COLO668 (cell line): Measurements from ENCODE around the gene PRG3.

Source experiments
- DNase-seq: peaks from one replicate; lab custom pipeline; 2025; ENCODE audit not compliant: unreplicated experiment; lab: John Stamatoyannopoulos, UW

PRG3 gene, protein sequence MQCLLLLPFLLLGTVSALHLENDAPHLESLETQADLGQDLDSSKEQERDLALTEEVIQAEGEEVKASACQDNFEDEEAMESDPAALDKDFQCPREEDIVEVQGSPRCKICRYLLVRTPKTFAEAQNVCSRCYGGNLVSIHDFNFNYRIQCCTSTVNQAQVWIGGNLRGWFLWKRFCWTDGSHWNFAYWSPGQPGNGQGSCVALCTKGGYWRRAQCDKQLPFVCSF

DNA sequence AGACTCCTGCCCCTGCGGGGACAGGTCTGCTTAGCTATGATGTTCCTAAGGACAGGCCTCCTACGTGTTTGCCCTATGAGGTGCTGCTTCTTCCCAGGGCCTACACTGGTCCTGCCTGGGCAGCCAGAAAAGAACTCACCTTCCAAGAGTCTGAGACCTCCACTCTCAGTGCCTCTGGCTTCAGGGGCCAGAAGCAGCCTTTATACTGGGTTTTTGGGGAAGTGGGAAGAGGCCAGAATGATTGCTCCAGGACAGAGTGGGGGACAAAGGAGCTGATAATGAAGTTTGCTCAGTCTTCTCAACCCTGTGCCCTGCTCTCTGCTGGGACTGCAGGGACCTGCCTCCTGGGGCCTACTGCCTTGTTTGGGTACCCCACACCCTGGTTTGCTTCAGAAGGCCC, at the start of gene PRG3:
Gene PRG3, minus strand, starts transcription at position 176 of the 400 bp plus-strand sequence. CDS start 442 bp downstream, outside the sequence.
- DNase-seq, result no peak

DNA sequence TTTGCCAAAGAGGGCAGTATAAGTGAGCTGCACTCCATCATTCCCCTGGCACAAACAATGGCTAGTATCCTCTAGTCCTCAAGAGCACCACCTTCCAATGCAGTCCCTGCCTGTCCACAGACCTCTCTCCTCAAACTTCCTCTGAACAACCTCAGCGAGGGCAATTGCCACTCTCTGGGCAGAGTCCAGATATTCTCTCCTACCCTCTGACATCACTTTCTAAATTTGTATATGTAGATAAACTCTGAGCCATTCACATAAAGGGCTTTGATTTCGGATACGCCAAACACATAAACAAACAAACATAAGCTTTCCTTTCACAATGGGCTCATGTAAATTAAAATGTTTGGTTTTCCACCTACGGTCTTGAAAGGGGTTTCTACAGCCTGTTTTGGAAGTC, 49.0 kb upstream of the PRG3 start:
- DNase-seq, result no peak

DNA sequence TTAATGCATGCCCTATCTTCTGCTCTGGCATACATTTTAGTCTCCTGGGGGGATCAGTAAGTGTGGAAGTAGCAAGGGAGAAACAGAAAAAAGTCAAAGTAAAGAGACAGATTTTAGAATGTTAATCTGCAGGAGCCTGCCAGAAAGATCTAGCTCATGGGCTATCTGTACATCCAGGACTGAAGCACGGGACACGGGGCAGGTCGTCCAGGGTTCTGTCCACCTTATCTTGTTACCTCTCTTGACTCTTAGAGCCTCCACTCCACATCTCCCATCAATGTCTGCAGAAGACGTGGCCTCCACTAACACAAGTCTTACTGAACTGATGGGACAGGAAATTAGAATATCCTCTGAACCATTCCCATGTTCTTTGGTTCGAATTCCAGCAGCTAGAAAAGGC, 47.7 kb upstream of the PRG3 start:
- DNase-seq, result no peak

DNA sequence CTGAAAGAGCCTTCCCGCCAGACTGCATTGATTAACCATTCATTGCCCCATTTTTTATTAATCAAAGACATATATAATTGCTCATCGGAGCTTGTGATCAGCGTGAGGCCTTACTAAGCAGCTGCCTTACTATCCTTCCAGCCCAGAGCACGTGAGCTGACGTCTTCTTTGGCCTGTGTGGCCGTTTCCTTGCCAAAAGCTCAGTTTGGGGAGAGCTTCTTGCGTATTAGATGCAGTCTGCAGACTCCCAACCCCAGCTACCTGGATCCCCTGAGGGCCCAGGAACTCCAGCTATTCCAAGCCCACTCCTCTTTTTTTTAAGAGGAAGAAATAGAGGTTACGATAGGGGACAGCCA, 46.8 kb upstream of the PRG3 start:
- DNase-seq, result no peak

DNA sequence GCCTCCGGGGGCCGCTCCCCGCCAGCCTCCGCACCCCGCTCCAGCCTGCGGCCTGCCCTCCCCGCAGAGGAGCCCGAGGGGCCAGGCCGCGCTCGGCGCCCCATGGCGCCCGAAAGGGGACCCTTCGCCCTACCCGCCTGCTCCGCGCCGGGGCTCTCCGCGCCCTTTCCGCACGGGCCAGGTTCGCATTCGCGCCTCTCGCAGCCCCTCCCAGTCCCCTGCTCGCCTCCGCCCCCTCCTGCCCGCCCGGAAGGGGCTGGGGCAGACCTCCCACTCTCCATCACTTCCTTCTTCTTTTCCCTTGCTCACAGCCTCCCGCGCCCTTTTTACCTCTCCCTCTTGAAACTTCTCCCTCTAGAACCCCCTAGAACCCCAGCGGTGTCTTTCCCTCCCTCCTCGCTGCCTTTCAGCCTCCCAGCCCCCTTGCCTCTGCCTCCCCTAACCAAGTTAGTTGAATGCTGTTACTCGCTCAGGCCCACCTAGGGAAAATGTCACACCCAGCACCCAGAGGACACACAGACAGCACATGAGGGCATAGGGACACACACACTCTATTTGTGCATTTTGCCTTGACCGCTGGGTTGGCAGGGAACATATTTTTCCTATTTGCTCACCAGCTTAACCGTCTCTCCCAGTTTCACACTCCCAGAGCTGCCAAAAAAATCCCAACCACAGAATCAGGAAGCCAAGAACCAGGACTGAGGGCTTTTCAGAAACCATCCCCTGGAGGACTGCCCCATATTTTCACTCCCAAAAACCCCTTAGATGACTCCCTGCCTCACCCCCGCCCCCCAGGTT, 46.2 kb upstream of the PRG3 start, which contains the start of gene SLC43A3:
Gene SLC43A3, minus strand, starts transcription at position 193 of the 798 bp plus-strand sequence. CDS start 949 bp downstream, outside the sequence.
- DNase-seq, result peak; percentile 34

DNA sequence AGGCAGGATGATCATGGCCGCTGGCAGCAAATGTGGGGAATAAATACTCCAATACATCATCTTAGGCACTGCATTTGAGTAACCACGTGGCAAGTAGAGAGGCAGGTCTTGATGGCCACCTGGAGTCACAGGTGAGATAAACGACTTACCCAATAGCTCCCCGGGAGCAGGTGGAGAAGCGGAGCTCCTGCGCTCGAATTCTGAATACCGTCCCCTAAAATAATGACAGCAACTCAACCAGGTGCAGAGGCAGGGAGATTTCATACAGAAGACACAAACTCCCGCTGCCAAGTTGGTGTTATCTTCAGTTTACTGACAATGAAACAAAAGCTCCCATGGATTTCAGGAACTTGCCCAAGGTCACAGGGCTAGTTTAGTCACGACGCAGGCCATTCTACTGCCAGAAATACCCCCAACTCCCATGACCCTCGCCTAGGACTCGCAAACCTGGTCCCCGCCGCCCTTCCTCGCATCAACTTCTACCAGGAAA, 45.5 kb upstream of the PRG3 start:
- peak; percentile 11 for DNase-seq

DNA sequence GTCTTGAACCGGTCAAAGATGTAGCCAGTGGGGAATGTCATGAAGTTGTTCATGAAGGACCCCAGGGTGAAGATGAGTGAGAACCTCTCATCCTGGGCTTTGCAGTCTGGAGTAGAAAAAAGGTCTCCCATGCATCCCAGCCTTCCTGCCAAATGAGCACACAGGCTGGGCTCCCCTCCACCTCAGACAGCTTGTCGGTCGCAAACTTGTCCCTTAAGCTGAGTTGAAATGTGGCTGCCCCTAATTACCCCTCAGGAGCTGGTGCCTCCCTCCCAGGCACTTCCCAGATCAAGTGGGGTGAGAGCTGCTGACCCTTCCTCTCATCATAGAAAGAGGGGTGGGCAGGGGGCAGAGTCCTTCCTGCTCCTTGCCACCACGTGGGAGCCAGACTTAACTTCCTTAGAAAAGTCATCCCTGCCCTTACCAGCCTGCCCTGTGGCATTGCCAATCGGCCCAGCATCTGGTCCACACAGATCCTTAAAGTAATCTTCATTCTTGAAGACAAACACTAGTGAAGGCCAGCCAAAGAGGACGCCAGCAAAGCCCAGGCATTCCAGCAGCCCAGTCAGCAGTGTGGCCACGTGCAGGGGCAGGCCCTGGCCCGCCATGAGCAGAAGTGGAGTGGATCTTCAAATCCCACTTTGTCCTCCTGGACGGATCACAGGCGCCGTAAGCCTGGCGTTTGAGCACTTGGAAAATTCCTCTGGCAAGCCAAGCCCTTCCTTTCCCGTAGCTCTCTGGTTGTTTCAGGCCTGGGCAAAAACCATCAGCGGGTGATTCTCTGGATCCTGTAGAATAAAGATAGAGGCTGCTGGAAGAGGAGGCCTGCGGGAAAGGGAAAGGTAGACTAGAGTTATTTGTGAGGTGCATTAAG, 44.9 kb upstream of the PRG3 start:
- DNase-seq, result no peak

DNA sequence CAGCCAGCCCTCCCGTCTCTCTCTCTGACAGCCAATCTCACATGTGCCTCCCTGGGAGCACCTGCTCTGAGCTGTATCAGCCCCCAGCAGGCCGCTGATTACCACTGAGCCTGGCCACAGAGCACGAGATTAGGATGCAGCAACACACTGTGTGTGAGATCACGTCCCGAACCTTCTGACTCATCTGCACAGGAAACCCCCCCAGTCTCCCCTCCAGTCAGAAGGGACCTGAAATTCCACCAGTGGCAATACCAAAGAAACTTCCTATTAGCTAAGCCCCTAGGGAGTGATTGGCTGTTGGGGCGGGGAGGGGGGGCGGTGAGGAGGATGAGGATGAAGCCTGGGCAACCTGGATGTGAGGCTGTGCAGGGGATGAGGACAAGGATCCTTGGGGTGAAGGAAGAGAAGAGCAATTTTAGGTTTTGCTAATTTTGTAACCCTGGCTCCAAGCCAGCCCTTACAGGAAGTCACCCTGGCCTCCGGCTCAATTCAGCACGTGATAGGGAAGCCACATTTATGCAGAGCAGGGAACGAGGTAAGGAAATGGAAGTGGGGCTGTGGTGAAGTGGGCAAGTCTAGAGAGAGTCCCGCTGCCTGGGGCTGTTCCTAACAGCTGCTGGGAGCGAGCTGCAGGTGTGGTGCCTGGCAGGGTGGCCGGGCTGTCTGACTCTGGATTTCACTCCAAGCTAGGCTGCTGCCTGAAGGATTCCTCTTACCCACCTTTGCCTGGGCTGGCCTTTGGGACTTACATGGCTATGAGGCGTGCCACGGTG, 44.0 kb upstream of the PRG3 start:
- DNase-seq, result peak; percentile 60

DNA sequence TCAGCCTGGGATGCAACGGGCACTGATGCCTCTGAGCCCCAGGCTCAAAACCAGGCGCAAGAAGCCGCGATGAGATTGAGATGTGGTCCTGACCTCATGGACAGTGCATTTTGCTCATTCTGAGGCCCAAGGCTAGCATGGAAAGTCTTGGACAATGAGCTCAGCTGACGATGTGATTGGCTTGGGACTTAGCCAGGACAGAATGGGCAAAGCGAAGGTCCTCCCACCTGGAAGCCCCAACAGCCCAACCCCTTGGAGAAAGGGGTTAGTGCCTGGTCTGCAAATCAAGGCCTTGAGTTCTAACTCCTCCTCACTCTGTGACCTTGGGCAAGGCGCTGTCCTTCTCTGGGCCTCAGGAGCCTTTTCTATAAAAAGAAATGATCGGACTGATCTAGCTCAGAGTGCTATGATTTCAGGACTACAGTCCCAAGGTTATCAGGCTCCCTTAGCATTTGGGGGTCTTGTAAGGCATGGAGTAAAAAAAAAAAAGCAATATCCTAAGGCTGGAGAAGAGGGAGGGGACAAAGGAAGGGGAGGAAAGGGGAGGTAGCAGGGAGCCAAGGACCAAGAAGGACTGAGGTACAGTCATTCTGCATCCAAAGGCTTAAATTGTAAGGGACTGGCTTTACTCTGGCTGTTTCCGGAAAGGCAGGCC, 43.3 kb upstream of the PRG3 start:
- no peak for DNase-seq

DNA sequence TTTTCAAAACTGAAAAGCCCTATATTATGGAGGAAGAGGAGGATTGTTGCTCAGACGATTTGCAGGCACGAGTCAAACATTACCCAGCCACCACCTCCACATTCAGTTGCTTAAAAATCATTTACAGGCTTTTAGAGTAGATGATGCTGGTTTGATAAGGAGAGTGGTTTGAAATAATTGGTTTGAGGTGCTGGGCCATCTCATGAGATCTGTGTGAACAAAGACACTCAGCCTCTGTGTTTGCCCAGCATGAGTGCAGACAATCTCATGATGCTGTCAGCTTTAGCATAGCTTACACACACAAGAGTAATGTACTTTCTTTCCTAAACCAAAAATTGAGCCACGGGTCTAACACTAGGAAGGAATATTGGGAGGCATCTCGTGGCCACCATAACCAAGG, 41.7 kb upstream of the PRG3 start:
- DNase-seq, result no peak

DNA sequence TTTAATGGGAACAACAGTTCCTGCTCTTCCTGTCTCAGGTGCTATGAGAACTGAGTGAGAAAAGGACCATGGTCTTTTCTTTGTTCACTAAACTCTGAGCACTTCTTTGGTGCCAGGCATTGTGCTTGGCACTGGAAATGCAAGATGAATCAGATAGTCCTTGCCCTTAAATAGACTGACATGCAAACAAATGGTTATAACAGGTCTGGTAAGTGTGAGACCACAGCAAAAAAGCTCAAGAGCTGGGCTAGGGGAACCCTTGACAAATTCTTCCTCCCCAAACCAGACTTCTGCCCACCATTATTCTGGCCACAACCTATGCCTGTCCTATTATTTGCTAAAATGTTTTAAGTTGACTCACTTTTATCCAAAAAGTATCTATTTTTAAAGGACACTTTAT, 40.9 kb upstream of the PRG3 start:
- no peak for DNase-seq

DNA sequence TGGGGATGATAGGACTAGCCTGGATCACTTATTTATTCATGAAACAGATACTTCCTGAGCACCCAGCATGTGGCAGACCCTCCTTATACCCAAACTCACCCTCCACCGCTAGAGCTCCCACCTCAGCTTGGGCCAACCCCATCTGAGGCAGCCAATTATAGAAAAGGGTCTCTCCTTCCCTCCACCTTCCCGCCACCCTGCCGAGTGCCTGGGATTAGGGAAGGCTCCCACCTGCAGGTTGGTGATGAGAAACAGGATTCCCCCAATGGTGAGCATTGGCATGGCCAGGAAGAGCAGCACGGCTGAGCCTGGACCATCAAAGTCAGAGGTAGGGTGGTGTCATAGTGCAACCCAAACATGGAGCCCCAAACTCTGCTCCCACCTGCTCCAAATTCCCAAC, 40.1 kb upstream of the PRG3 start:
- no peak for DNase-seq

DNA sequence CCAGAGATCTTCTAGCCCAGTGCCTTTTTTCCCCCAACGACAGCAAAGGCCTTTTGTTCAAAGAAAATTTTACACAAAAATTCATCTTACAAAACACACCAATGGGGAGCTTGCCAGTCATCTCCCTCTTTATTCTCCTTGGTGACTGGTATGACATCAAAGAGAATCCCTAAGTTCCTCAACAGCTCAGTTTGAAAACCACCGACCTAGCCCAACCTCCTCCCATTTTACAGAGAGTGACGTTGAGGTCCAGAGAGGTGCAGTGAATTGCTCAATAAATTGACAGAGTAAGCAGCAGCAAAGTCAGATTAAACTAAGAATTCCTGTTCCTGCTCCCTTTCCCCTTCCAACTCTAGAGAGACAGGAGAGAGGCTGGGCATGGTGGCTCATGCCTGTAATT, 38.2 kb upstream of the PRG3 start:
- no peak for DNase-seq

DNA sequence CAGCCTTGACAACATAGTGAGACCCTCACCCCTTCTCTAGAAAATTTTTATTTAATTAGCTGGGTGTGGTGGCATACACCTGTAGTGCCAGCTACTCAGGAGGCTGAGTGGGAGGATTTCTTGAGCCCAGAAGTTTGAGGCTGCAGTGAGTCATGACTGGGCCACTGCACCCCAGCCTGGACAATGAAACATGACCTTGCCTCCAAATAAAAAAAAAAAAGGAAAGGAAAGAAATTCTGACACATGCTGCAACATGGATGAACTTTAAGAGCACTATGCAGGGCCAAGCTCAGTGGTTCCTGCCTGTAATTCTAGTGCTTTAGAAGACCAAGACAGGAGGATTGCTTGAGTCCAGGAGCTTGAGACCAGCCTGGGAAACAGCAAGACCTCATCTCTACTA, 37.2 kb upstream of the PRG3 start:
- no peak for DNase-seq

DNA sequence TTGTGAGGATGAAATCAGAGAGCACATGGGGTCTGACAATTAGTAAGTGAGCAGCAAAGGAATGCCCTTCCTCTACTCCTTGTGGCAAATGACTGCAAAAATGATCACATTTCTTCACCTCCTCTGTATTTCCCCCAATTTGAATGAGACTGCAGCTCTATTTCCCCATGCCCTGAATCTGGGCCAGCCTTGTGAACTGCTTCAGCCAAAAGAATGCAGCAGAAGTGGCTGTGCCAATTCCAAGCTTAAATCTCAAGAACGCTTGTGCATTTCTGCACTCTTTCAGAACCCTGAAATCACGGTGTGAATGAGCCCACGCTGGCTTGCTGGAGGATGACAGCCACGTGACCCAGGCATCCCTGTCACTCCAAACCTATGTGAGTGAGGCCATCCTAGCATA, 36.1 kb upstream of the PRG3 start:
- no peak for DNase-seq

DNA sequence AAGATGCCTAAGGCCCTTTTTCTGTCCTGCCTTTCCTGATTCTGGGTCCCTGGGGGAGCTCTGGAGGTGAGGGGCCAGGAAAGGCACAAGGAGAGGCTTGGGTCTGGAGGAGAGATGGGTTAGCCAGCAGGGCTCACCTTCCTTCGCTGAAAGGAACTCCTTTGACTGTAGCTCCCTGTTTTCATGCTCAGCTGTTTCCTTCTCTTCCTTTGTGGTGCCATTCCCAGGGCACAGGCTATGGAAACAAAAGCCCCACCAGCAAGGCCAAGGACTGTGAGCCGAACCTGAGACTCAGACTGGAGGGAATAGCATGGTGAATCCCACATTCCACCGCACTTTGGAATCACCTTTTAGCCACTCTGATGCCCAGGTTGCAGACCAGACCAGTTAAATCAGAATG, 35.5 kb upstream of the PRG3 start:
- no peak for DNase-seq

DNA sequence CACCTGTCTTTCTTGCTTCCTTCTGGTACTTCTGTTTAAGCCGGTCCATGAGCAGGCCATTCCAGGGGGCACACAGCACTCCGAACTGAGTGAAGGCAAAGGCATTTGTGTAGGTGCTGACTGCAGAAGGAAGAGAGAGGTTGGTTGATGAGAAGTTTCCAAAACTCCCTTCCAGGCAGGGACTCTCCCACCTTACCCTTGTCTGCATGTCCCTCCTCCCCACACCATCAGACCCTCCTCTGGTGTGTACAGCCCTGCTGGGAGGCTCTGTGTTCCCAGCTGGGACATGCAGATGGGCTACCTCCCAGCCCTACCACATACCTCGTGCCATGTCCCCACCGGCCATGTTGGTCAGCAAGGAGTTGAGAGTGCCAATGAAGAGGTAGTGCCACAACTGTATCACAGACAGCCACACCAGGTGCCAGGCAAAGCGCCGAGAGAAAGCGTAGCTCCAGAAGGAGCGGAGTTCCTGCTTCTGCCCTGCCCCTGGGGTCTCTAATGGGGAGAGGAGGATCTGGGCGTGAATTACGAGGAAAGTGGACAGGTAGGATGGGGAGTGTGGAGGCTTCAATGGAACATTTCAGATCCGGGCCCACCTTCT, 33.8 kb upstream of the PRG3 start:
- DNase-seq, result no peak

DNA sequence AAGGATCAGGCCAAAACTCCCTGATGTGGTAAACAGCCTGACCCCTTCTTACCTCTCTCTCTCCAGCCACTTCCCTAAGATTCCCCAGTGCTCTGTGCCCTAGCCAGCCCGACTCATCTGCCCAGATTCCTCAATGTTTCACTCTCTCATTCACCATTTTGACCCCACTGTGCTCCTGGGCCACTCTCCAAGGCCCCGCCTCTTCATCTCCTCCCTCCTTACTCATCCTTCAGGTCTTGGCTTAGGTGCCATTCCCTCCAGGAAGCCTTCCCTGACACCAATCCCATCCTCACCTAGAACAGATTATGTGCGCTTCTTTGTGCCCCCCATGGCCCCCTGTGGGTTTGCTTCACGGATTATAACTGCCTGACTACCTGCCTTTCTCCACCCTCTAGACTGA, 32.7 kb upstream of the PRG3 start:
- no peak for DNase-seq

DNA sequence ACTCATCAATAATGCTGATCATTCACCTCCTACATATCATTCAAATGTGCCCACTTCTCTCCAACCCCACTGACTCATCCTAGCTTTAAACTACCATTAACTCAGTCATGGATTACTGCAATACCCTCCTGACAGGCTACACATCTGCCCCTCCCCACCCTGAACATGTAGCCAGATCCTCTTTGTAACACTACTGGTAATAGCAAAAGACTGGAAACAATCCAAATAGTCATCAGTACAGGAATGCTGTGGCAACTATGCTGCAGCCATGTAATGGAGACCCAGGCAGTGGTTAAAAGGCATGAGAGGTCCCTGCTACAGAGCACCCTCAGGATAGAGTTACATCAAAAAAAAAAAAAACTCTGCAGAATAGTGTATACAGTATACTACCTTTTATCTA, 29.3 kb upstream of the PRG3 start:
- no peak for DNase-seq
